GM18507 (cell line): Measurements from ENCODE around the gene SUPT6H.

Experiments
- DNase-seq: peaks from one replicate; pipeline ENCODE4 v3.0.0; 2011; ENCODE audit warnings: low read depth; ENCODE audit not compliant: insufficient read length; ENCODE audit errors: extremely low spot score
- FAIRE-seq: peaks from 2 replicates; lab custom pipeline; 2011; peaks lifted over from hg19 to GRCh38; lab: Jason Lieb, UNC

Gene SUPT6H

GRCh38 chr17:28744972-28745785, 83.2 kb downstream of the SUPT6H start:
- FAIRE-seq, result no peak
- DNase-seq, result no peak

- FAIRE-seq (no peak), DNase-seq (no peak)
Observed at GRCh38 chr17:28745786-28746411, 83.9 kb downstream of the SUPT6H start.

DNA sequence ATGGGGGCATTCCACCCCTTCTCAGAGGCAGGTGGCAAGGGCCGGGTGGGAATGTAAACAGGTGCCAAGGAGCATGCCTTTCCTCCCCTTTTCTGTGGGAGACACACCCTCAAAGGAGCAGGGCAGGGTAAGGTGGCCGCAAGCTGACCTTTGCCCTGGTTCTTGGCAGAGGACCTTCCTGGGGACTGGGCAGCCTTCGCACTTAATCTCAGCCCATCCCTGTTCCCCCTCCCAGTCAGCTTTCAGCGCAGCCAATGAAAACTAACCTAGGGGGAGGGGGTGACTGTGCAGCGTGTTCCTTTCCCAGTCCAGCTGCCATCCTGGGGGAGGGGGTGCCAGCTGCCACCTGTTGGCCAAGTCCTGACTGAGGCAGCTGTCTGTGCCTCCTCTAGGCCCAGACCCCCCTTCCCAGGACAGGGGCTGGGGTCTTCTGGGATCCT, 84.6 kb downstream of the SUPT6H start:
- DNase-seq (no peak), FAIRE-seq (no peak)

- FAIRE-seq (no peak), DNase-seq (no peak)
Observed at GRCh38 chr17:28747051-28747691, 85.2 kb downstream of the SUPT6H start.

DNA sequence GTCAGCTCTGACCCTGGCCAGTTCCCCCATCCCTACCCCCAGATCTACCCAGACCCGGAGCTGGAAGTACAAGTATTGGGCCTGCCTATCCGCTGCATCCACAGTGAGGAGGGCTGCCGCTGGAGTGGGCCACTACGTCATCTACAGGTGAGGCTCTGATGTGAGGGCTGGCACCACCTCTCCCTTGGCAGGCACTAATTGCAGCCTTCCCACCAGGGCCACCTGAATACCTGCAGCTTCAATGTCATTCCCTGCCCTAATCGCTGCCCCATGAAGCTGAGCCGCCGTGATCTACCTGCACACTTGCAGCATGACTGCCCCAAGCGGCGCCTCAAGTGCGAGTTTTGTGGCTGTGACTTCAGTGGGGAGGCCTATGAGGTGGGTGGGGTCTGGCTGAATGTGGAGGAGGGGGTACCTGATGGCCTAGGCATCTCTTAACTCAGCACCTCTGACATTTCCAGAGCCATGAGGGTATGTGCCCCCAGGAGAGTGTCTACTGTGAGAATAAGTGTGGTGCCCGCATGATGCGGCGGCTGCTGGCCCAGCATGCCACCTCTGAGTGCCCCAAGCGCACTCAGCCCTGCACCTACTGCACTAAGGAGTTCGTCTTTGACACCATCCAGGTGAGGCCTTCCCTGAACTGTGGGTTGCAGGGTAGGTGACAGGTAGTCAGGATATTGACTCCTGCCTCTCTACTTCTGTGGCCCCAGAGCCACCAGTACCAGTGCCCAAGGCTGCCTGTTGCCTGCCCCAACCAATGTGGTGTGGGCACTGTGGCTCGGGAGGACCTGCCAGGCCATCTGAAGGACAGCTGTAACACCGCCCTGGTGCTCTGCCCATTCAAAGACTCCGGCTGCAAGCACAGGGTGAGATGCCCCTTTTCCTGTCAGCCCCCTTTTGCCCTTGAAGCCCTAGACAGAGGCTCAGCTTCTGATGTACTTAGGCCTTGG, 86.1 kb downstream of the SUPT6H start:
- DNase-seq, result no peak
- no peak for FAIRE-seq

DNA sequence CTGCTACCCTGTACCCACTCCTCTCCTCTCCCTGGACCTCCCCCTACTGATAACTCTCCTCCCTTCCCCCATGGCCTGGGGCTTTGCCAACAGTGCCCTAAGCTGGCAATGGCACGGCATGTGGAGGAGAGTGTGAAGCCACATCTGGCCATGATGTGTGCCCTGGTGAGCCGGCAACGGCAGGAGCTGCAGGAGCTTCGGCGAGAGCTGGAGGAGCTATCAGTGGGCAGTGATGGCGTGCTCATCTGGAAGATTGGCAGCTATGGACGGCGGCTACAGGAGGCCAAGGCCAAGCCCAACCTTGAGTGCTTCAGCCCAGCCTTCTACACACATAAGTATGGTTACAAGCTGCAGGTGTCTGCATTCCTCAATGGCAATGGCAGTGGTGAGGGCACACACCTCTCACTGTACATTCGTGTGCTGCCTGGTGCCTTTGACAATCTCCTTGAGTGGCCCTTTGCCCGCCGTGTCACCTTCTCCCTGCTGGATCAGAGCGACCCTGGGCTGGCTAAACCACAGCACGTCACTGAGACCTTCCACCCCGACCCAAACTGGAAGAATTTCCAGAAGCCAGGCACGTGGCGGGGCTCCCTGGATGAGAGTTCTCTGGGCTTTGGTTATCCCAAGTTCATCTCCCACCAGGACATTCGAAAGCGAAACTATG, 87.0 kb downstream of the SUPT6H start:
- FAIRE-seq, result no peak
- no peak for DNase-seq

- FAIRE-seq (no peak), DNase-seq (no peak)
Observed at GRCh38 chr17:28749516-28750177, 87.6 kb downstream of the SUPT6H start.

GRCh38 chr17:28750178-28751047, 88.4 kb downstream of the SUPT6H start:
- FAIRE-seq, result peak; percentile 89
- DNase-seq, result no peak

- no peak for FAIRE-seq
- DNase-seq, result no peak
Observed at GRCh38 chr17:28751600-28752366, 89.8 kb downstream of the SUPT6H start.
